Fibroblast of gingiva (primary cell): ENCODE results near the gene NCKIPSD.
A peak's percentile ranks its signal among the peaks of the same experiment; 100 is the strongest.
"Not testable (repeated sequence)": the region's sequence is repeated elsewhere in the genome, so short reads cannot be mapped to it uniquely, and the experiment has no call there.

ENCODE experiments used
- DNase-seq: peaks from one replicate; pipeline ENCODE4 v3.0.0-alpha.2; 2011; ENCODE audit warnings: low read depth

Gene NCKIPSD

DNA sequence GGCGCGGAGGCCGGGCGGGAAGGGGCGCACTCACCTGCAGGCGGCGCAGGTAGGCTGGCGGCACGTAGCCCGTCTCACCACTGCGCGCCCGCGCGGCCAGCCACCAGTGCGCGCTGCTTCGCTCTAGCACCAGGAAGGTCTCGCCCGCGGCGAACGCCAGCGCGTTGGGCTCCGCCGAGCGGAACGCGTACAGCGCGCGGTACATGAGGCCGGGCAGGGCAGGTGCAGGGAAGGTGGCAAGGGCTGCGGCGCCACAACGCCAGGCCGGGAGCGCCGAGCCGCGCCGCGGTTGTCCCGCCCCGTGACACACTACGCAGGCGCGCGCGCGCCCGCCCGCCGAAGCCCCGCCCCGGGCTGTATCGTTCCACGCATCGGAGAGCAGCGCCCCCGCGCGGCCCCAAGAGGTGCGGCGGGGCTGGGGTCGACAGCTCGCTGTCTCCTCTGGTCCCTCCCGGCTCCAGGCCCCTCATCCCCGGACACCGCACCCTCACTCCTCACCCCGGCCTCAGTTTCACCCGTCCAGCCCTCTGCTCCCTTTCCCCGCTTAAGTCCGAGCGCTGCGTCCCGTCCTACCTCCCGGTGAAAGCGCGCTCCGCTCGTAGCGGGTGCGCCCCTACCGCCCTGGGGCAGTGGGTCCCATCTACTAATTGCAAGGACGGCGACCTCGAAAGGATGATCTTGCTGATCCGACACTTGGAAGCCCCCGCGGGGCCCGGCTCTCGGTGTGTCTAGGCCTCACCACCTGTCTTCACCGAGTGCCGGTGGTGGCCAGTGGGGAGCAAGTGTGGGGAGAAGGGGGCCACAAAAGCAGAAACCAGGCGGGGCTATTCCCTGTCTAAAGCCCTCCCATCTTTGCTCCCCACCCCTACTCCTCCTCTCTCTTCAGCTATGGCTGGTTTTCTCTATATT is at the start of gene NCKIPSD:
NCKIPSD (minus strand) TSS at position 313 of the 909 bp plus-strand sequence; CDS start at position 205, 108 bp downstream.
- peak; percentile 71 for DNase-seq

DNA sequence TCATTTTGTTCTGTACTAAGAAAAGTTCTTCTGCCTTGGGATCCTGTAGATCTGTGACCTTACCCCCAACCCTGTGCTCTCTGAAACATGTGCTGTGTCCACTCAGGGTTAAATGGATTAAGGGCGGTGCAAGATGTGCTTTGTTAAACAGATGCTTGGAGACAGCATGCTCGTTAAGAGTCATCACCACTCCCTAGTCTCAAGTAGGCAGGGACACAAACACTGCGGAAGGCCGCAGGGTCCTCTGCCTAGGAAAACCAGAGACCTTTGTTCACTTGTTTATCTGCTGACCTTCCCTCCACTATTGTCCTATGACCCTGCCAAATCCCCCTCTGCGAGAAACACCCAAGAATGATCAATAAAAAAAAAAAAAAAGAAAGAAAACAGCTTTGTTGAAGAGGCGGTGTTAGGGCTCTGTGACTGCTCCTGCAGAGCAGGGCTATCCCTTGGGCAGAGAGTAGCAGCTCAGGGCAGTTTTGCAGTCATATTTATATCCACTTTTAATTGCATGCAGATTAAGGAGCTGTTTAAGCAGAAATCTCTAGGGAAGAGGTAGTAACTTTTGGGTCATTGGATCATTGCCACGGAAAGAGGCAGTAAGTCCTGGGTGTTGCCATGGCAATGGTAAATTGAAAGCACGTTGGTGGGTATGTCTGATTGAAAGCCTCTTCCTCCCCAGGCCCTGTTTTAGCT is 49.5 kb upstream of the NCKIPSD start:
- peak; percentile 65 for DNase-seq

DNA sequence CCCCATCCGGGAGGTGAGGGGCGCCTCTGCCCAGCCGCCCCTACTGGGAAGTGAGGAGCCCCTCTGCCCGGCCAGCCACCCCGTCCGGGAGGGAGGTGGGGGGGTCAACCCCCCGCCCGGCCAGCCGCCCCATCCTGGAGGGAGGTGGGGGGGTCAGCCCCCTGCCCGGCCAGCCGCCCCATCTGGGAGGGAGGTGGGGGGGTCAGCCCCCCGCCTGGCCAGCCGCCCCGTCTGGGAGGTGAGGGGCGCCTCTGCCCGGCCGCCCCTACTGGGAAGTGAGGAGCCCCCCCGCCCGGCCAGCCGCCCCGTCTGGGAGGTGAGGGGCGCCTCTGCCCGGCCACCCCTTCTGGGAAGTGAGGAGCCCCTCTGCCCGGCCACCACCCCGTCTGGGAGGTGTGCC is 48.8 kb upstream of the NCKIPSD start:
- not testable (repeated sequence) for DNase-seq

DNA sequence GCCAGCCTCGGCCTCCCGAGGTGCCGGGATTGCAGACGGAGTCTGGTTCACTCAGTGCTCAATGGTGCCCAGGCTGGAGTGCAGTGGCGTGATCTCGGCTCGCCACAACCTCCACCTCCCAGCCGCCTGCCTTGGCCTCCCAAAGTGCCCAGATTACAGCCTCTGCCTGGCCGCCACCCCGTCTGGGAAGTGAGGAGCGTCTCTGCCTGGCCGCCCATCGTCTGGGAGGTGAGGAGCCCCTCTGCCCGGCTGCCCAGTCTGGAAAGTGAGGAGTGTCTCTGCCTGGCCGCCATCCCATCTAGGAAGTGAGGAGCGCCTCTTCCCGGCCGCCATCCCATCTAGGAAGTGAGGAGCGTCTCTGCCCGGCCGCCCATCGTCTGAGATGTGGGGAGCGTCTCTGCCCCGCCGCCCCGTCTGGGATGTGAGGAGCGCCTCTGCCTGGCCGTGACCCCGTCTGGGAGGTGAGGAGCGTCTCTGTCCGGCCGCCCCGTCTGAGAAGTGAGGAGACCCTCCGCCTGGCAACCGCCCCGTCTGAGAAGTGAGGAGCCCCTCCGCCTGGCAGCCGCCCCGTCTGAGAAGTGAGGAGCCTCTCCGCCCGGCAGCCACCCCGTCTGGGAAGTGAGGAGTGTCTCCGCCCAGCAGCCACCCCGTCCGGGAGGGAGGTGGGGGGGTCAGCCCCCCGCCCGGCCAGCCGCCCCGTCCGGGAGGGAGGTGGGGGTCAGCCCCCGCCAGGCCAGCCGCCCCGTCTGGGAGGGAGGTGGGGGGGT is 48.2 kb upstream of the NCKIPSD start:
- not testable (repeated sequence) for DNase-seq

DNA sequence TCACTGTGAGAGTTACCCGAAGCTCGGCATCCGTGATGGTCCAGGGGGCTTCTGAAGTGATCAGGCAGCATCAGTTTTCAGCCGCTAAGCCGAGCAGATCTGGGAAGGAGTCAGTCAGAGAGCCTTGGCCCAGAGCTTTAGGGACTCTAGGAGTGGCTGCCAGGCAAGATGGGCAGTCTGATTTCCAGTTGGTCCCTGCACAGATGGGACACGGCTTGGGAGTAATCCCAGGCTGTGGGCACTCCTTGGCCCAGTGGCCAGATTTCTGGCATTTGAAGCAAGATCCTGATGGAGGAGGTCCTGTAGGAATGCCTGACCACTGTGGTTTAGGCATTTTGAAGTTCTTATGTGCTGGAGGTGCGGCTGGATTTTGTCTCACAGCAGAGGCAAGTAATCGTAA is 41.8 kb upstream of the NCKIPSD start:
- DNase-seq = no peak

DNA sequence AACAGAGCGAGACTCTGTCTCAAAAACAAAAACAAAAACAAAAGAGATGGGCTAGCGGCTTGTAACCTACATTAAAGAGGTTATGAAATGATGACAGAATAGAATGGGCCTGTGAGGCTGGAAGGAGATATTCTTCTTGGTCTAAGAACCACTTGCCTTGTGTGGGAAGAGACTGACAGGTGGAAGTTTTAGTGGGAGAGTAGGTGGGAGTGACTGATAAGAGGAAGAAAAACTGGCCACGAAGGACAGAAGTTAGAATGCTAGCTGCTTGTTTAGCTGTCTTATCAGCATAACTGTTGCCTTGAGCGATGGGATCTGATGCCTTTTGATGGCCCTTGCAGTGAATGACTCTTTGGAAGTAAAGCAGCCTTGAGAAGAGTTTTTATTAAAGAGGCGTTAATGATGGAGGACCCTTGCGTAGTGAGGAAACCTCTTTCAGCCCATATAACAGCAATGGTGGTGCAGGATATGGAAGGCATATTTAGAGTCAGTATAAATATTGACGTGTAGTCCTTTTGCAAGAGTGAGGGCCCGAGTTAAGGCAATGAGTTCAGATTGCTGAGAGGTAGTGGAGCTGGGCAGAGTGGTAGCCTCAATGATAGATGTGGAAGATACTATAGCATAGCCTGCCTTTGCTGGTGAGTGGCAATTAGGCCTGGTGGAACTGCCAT is 39.6 kb upstream of the NCKIPSD start:
- DNase-seq = not testable (repeated sequence)

DNA sequence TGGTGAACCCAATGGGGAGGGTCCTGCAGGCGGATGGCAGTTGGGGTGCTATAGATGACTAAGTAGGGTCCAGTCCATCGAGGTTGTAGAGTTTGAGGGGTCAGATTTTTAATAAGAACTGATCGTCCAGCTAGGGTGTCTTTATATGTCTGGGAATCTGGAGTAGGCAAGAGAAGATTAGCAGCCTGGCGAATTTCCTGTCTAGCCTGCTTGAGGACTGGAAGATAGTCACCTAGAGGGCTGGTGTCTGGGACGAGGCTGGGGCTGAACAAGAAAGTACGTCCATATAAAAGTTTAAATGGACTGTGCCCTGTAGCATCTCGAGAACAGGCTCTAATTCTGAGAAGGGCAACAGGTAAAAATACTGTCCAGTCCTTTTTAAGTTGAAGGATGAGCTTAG is 38.0 kb upstream of the NCKIPSD start:
- DNase-seq = no peak

DNA sequence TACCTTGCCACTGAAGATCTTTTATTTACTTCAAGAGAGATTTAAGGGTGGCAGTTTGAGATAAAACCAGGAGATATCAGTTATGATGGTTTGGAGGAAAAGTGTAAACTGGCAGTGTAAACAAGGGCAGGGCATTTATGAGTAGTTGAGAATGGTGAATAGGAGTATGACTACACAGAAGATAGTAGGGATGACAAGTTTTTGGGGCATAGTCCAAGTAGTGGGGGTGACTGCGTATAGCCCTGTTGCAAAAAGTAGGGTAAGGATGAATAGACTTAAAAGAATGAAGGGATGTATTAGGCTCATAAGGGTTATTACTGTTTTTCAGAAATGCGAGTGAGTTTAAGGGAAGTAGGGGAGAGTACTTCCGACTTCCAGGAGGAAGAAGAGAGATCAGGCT is 37.6 kb upstream of the NCKIPSD start:
- DNase-seq = not testable (repeated sequence)

DNA sequence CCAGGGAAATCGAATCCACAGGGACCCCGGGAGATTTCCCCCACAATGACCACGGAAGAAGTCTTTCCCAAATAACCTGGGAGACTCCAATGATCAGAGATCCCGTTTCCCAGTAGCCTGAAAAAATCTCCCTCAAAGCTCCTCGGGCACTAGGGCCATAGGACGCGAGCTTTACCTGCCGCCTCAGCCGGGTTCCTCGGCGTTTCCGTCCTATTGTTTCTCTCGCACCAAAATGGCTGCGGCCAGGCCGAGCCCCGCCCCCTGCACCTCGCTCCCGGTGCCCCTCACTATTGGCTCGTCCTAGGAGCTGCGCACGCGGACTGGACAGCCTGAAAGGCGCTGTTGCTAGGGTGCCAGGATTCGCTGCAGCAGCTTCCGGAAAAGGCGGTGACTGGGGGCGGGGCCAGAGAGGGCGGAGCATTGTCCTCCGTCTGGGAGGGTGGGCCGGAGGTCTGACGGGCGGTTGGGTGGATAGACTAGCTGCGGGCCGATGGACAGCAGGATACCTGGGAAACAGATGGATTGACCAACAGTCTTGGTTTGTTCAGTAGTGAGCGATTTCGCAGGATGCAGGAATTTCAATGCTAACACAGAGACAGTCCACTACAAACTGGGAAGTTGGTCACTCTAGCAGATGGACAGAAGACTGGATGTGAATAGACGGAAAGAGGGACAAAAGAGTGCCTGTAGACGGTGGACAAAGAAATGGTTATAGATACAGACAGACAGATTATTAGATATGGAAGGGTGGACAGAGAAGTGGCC is 31.4 kb upstream of the NCKIPSD start, which contains the start of gene IP6K2:
IP6K2 (minus strand) TSS at position 240 of the 765 bp plus-strand sequence. CDS start 21,930 bp downstream, outside the sequence.
- peak; percentile 97 for DNase-seq

DNA sequence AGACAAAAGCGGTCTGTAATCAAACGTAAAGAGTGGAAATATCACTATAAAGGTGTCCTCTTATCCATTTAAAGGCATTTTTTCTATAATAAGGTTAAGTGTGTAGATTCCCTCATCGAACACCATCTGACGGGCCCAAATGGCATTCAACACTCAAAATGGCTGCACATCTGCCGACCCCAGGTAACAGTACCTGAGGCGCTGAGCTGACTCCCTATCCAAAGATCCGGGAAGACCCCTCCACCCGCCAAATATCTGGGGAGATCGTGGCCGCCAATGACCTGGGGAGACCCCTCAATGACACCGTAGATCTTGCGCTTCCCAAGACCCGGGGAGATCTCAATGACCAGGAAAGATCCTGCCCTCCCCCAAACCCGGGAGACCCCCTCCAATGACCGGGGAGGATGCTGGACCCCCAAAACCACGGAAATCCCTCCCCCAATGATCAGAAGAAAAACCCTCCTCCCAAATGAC is 30.8 kb upstream of the NCKIPSD start:
- no peak for DNase-seq

DNA sequence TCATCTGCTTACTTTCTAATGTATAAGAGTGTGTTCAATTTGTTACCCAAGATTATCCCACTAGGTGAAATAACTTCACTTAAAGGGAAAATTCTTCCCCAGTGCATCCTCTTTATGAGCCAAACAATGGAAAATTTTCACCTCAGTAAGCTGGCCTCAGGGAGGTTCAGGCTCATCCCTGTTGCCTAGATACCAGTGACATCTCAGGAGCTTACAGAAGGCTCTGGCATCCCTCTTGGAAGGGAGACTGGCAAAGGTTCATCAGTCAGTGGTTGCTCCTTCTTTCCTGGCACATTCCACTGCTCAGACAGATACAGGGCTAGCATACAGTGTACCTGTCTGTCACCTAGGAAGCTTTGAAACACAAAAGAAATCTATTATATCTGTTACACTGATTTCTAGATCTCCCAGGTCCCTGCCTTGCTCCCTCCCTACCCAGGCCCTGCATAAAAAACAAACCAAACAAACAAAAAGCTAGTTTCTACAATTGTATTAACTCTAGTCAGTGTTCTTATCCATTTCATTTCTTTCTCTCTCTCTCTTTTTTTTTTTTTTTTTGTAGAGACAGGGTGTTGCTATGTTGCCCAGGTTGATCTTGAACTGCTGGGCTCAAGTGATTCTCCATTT is 29.6 kb upstream of the NCKIPSD start:
- DNase-seq = peak; percentile 59

DNA sequence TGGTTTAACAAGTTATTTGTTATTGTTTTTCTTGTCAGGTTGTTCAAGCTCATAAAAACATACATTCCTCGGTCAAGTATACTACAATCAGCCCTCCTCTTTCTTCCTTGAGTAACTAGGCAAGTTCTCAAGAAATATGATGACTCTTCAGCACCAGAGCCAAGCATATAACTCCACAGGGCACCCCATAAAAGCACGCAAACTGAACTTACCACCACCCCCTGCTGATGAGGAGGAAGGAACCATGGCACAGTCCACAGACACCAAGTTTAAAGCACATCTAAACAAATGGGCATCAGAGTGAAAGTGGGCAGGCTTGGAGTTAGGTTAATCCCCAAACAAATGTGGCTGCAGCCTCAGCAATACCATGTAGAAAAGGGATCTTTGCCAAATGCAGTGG is 26.0 kb upstream of the NCKIPSD start:
- DNase-seq = no peak

DNA sequence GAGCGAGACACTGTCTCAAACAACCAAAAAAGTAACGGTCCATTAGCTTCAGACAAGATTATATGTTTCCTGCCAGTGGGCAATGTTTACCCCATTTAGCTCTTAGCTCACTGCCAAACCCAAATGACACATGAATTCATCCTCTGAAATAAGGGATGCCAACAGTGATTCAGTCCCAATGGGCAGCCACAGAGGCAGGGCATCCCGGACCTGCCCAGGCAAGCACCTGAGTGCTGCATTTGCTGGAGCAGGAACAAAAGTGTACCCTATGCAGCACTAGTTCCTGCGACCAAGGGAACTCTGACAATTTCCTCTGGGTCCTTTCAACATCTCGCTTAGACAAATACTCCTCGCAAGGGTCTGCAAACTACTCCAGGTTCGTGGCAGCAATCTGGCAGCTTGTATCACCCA is 23.3 kb upstream of the NCKIPSD start:
- peak; percentile 19 for DNase-seq

DNA sequence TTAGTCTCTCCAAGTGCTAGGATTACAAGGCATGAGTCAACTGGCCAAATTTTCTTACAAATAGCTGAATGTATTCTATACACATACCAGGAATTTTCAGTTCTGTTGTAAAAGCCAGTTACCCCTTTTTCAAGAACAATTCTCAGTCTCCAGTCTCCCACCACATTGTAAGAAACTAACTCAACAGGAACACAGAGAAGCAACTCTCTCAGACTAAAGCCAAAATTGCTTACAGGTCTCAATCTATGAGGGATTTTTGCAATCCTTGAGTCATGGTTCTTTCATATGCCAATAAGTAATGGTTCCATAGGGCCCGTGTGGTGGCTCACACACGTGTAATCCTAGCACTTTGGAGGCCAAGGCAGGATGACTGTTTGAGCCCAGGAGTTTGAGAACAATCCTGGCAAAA is 22.8 kb upstream of the NCKIPSD start:
- peak; percentile 70 for DNase-seq

DNA sequence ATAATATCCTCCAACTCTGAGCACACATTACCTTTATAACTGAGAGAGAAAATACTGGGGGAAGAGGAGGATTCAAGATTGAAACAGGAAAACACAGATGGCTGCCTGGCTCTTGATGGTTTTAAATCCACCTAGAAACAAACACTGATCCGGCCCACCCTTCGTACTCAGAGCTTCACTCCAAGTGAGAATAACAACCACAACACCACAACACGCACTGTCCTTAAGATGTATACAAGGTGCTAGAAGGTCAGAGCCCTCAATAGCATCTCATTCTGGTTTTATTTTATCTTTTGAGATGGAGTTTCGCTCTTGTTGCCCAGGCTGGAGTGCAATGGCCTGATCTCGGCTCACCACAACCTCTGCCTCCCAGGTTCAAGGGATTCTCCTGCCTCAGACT is 21.4 kb upstream of the NCKIPSD start:
- no peak for DNase-seq

DNA sequence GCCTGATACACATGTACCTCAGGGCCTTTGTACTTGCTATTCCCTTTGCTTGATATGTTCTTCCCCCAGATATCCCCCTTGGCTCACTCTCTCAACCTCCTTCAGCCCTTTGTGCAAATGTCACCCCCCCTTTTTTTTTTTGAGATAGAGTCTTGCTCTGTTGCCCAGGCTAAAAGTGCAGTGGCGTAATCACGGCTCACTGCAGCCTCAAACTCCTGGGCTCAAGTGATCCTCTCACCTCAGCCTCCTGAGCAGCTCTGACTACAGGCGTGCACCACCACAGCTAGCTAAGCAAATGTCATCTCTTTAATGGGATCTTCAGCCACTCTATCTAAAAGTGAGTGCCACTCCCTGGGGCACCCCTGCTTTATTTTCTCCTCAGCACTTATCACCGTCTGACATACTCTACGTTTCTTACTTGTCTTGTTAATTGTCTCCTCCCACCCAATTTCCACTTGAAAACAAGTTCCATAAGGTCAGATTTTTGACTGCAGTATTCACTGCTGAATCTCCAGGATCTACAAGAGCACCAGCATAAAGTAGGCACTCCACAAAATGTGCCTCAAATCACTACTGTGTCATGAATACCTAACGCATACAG is 16.7 kb upstream of the NCKIPSD start:
- no peak for DNase-seq

DNA sequence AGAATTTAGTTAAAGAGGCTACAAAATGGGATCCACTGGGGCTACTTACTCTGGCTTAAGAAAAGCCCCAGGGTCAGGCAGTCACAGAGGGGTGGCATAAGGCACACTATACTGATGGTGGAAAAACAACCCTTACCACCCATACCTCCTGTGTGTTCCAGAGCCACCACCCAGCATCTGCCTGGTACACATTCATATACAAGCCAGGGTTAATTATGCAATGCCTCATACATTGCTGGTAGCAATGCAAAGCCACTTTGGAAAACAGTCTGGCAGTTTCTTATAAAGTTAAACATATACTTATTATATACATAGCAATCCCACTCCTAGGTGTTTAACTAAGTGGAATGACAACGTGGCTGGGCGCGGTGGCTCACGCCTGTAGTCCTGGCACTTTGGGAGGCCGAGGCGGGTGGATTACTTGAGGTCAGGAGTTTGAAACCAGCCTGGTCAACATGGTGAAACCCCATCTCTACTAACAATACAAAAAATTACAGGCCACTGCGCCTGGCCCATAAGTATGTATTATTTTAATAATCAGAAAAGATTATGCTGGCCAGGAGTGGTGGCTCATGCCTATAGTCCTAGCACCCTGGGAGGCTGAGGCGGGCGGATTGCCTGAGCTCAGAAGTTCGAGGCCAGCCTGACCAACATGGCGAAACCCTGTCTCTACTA is 15.2 kb upstream of the NCKIPSD start:
- no peak for DNase-seq

DNA sequence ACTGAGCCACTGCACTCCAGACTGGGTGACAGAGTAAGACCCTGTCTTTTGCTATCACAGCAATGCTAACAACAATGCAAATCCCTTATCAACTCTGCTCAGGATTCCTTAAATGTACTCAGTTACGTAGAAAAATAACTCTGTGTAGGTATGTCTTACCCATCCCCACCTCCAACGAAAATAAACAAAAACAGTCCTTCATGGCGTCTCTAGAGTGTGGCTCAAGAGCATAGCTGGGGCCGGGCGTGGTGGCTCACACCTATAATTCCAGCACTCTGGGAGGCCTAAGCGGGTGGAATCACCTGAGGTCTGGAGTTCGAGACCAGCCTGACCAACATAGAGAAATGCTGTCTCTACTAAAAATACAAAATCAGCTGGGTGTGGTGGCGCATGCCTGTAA is 13.2 kb upstream of the NCKIPSD start:
- DNase-seq = no peak

DNA sequence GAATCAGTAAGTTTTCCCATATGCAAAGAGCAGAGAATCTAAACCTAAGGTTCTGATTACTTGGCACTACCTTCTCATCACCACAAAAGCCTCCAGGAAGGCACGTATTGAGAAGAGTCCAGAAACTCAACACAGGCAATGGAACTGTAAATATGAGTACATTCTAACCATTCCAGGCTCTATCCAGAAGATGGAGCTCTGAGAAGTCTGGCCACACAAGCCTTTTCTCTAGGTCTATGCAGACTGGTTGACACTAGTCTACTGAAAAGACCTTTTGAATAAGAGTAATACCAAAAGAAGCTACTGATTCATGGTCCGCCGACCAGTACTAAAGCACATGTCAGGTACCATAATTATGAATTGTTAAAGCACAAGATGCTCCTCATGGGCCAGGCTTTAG is 12.2 kb upstream of the NCKIPSD start:
- DNase-seq = no peak
